GM18507 (cell line): ENCODE results near the gene TNNI2.

Experiments
- DNase-seq: peaks from one replicate; pipeline ENCODE4 v3.0.0; 2011; ENCODE audit warnings: low read depth; ENCODE audit not compliant: insufficient read length; ENCODE audit errors: extremely low spot score
- FAIRE-seq: peaks from 2 replicates; lab custom pipeline; 2011; peaks lifted over from hg19 to GRCh38; lab: Jason Lieb, UNC

Gene TNNI2

GRCh38 chr11:1819074-1819473, 19.7 kb upstream of the TNNI2 start:
- FAIRE-seq = no peak

GRCh38 chr11:1820463-1821325, 18.1 kb upstream of the TNNI2 start:
- DNase-seq = no peak
- no peak for FAIRE-seq

More at GRCh38 chr11:1819074-1819473, 19.7 kb upstream of the TNNI2 start:
- DNase-seq = no peak

DNA sequence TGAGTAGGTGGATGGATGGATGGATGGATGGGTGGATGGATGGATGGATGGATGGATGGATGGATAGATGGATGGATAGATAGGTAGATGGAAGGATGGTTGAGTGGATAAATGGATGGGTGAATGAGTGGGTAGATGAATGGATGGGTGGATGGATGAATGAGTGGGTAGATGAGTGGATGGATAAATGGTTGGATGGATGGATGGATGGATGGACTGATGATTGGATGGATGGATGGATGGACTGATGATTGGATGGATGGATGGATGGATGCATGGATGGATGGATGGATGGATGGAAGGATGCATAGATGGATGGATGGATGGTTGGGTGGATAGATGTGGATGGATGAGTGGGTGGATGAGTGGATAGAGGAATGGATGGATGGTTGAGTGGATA, 17.2 kb upstream of the TNNI2 start:
- no peak for FAIRE-seq

GRCh38 chr11:1822648-1823375, 16.0 kb upstream of the TNNI2 start:
- no peak for FAIRE-seq
- DNase-seq = no peak

More for the DNA sequence above, 17.2 kb upstream of the TNNI2 start:
- DNase-seq = no peak

DNA sequence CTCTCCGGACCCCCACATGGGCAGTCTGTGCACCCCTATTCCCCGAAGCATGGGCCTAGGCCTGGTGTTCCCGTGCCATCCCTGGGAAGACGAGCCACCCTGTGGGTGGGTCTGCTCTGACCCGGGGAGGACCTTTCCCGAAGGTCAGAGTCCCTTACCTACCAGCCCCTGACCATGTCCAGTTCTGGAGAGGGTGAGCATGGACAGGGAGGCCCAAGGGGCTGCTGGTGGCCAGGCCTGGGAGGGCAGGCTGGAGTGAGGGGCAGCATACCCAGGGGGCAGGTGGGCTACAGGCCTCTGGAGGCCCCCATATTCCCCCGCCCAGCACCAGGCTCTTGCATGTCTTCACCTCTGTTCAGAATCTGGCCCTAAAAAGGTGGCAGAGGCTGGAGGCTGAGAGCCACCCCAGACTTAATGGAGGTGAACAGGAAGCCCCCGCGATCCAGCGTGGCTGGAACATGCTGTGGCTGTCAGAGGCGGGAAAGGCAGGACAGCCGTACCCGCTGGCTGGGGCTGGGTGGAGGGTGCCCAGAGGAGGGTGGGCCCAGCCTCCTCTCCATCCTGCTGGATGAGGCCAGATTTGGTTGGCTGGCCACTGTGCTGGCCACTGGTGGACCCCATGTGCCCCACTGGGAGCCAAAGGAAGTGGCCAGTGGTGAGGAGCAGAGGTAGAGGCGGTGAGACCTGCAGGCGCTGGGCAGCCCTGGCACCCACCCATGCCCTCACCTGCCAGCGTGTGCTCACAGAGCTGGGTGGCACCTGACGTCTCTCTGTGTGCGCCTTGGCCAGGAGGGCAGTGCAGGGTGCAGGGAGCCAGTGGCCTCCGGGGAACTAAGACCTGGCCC, 15.2 kb upstream of the TNNI2 start:
- no peak for DNase-seq
- FAIRE-seq = no peak

- FAIRE-seq = no peak
- no peak for DNase-seq
Observed at GRCh38 chr11:1824221-1825038, 14.4 kb upstream of the TNNI2 start.

DNA sequence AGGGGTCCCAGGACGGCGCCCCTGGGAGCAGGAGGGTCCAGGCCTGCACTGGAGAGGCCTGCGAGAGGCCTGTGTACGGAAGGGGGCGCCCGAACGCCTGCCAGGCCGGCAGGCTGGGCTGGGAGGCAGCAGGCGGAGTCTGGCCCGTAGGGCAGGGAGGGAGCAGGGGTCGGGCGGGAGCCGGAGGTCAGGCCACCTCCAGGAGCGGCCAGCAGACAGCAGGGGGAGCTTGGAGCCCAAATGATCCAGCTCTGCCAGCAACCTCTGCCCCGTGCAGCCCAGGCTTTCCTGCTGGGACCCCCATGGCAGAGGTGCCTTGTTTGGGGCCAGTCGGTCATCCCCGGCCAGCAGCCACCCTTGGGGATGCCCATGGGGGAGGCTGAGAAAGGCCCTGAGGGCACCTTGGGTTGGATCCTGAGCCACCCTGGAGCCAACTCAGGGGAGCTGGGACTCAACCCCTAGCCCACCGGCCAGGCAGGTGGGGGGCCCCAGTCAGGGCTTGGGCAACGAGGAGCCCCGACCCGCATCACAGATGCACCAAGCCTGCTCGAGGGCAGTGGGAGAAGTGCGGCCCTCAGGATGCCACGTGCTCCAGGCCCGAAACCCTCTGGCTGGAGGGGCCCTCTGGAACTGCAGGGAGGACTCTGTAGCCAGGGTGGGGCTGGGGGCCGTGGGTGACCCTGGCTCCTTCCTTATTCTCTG, 13.6 kb upstream of the TNNI2 start:
- DNase-seq = no peak
- no peak for FAIRE-seq

DNA sequence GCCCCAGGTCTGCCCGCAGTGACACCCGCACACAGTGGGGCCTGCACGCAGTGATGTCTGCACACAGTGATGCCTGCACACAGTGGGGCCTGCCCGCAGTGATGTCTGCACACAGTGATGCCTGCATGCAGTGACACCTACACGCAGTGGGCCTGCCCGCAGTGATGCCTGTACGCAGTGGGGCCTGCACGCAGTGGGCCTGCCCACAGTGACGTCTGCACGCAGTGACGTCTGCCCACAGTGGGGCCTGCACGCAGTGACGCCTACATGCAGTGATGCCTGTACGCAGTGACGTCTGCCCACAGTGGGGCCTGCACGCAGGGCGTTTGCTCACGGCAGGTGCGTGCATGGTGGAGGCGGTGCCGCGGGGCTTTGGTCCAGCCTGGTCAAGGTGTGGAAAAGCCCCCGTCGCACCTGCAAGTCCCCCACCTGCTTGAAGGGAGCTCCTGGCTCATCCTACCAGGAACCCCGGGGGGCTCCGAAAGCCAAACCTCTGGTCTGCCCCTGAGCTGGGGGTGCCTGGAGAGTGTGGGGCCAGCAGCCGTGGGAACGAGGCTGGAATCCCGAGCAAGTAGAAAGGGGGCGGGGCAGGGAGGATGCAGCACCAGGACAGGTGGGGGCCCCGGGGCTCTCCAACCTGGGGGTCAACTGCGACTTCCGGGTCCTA, 12.9 kb upstream of the TNNI2 start:
- DNase-seq (no peak), FAIRE-seq (no peak)

DNA sequence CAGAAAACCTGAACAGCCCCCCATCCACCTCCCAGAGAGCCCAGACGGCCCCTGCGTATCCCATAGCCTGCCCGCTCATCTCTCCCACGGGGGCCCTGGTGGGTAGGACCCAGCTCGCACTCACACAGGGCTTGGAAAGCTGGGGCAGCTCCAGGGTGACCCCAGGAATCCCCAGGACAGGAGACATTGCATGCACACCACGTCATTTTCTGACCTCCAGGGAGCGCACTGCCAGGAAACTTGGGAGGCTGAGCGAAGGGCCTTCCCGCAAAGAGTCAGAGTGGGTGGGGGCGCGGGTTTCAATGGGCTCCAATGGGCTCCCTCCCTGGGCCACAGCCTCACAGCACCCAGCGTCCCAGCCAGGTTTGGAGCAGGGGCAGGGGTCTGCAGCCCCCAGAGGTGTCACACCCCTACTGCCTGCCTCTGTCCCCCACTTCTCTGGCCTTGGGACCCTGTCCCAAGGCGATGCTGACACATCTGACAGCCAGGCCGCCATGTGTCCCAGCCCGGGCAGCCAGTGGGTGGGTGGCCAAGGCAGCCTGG, 12.2 kb upstream of the TNNI2 start:
- FAIRE-seq = no peak
- DNase-seq = no peak

GRCh38 chr11:1827095-1827813, 11.5 kb upstream of the TNNI2 start:
- FAIRE-seq (no peak), DNase-seq (no peak)

DNA sequence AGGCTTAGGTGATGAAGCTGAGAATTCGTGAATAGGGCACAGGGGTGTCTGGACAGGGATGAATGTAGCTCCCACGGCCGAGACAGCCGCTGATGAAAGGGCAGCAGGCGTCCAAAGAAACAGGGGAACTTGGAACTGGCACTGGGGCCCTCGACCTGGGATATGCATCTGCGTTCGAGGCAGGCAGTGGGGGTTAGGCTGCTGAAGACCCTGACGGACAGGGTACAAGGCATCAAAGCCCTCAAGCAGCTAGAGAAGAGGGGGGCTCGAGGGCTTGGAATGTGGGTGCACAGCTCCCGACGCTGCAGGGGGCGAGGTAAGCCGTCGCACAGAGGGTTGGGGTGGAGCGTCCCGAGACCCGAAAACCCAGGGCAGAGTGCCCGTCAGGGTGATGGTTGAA, 10.8 kb upstream of the TNNI2 start:
- no peak for FAIRE-seq
- no peak for DNase-seq

DNA sequence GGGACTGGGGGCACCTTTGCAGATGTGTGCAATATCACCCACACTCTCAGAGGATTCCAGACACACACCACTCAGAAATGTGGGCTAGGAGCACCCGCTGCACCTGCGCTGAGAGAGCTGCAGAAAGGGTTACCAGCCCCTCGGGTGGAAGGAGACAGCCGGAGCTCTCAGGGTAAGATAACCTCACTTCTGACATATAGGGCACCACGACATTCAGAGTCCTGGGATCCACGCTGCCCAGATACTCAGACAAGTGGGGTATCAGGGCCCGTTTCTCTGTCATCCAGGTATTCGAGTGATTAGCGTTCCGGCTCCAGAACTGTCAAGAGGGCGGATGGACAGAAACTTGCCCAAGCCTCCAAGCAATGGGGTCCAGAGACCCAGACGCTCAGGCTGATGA, 10.2 kb upstream of the TNNI2 start:
- no peak for DNase-seq
- FAIRE-seq = no peak

GRCh38 chr11:1829039-1829820, 9.6 kb upstream of the TNNI2 start:
- FAIRE-seq = no peak
- DNase-seq = no peak

GRCh38 chr11:1830004-1830321, 8.8 kb upstream of the TNNI2 start:
- FAIRE-seq = no peak
- no peak for DNase-seq

DNA sequence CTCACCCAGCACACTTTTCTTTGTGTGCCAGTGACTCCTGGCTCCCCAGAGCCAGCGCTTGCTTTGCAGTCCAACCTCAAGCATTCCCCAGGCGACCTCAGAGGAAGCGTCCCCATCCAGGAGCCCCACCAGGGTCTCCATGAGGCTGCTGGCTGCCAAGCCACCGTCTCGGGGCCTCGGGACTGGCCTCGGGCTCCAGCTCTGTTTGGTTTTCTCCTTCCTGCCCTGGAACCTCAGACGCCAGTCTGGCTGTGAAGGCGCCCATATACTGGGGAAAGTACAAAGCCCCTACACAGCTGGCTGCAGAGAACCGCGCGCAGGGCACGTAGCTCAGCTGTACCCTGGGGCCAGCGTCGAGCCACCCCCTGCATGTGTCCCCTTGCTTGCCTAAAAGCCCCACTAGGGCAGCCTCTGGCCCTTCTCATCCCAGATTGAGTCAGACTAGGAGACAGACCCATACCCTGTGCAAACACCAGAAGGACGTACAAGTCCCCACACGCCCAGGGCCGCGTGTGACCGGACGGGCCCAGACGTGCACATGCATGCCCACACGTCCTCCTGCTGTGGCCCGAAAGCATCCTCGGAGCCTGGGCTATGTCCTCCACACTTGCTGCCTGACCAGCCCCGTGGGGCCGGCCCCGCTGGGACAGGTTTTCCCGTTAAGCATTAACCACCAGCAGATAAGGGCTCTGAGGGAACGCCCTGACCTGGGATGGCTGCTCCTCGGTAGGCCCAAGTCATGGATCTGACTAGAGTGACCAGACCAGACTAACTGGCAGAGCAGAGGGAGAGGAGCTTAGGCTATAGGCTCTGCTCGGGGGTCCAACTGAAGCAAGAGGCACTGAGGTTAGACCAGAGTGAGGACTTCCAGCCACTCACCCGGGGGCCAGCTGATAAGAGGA, 8.2 kb upstream of the TNNI2 start:
- no peak for FAIRE-seq
- no peak for DNase-seq
